Thyroid gland (tissue), 4 donors: Measurements from ENCODE around the gene RAB21.

Source experiments
- POLR2A ChIP-seq, 2 donors: fragments of 450-650 bp; IDR thresholded peaks; one replicate each; pipeline ENCODE4 v1.6.1; 2017; ENCODE audit warnings: antibody characterized with exemption in 2 of 2, mild to moderate bottlenecking in 2 of 2, moderate library complexity in 1 of 2
- TF ChIP-seq, protein P1 (sequence below), 6 experiments: fragments of 200-600 bp in 3 of 6; fragments of 450-650 bp in 3 of 6; sonication (generic) in 3 of 6; IDR thresholded peaks; one replicate each; pipeline ENCODE4 v1.5.1; 2016 to 2019; ENCODE audit warnings: antibody characterized with exemption in 6 of 6, mild to moderate bottlenecking in 2 of 6, inconsistent platforms in 1 of 6, moderate library complexity in 1 of 6

DNA sequence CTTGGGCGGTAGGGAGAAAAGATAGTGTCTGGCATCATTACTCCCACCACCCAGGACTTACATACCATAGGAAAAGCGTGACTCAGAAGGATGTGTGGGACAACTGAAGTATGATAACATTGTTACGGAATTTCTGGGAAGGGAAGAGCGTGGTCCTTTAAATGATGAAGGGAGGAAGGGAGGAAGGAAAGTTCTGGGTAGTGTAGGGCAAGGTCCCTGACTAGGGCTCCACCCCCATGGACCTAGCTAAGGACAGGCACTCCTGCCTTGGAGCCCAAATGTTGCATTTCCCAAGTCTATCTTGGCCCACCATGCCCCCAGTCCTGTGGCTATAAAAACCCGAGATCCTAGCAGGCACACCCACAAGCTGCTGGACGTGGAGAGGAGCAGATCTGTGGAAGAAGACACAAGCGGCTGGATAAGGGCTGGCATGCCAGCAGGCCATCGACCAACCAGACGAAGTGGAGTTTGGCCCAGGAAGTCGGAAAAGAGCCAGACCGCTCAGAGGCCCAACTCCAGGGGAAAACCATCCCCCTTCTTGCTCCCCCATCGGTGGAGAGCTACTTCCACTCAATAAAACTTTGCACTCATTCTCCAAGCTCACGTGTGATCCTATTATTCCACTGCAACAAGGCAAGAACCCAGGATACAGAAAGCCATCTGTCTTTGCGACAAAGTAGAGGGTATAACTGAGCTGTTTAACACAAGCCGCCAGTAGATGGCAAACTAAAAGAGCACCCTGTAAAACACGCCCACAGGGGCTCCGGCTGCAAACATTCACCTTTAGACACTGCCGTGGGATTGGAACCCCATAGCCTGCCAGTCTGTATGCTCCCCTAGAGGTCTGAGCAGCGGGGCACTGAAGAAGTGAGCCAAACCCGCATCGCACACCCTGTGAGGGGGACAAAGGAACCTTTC, 23.0 kb upstream of the RAB21 start:
- TF ChIP-seq, protein P1, sequence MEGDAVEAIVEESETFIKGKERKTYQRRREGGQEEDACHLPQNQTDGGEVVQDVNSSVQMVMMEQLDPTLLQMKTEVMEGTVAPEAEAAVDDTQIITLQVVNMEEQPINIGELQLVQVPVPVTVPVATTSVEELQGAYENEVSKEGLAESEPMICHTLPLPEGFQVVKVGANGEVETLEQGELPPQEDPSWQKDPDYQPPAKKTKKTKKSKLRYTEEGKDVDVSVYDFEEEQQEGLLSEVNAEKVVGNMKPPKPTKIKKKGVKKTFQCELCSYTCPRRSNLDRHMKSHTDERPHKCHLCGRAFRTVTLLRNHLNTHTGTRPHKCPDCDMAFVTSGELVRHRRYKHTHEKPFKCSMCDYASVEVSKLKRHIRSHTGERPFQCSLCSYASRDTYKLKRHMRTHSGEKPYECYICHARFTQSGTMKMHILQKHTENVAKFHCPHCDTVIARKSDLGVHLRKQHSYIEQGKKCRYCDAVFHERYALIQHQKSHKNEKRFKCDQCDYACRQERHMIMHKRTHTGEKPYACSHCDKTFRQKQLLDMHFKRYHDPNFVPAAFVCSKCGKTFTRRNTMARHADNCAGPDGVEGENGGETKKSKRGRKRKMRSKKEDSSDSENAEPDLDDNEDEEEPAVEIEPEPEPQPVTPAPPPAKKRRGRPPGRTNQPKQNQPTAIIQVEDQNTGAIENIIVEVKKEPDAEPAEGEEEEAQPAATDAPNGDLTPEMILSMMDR (IDR thresholded peaks at IDR 0.05): no peak
- TF ChIP-seq POLR2A (IDR thresholded peaks at IDR 0.05): no peak
